Natural killer cell treated with Interleukin-12 subunit alpha and Interleukin-12 subunit beta and Interleukin-15 and Interleukin-18, amount 100 ng/mL, for 72 hours (primary cell): ENCODE measurements around the gene ZNF821. TPM values are rescaled to one million over a fixed set of nuclear protein-coding genes. Genes with fewer than 3 reads are reported as not detected.
"Not testable (repeated sequence)": the region's sequence is repeated elsewhere in the genome, so short reads cannot be mapped to it uniquely, and the experiment has no call there.

Source experiments
- ATAC-seq, 2 donors: fragments of 150-1000 bp; cut with Tn5 transposase in 1 of 2; sonication (Bioruptor Pico), chemical (Tn5 transposase) in 1 of 2; 2 replicates each; pipeline ENCODE4 v1.10.0; 2021
- DNase-seq: peaks from one replicate; pipeline ENCODE4 v3.0.0; 2022; ENCODE audit warnings: low spot score
- H3K27ac Mint-ChIP-seq, 2 donors: 1 replicate in 1 of 2; 2 replicates in 1 of 2; pipeline ENCODE4 v1.8.0; 2022; ENCODE audit warnings: mixed read lengths in 2 of 2, mild to moderate bottlenecking in 1 of 2, moderate library complexity in 1 of 2
- H3K27me3 Mint-ChIP-seq, 2 donors: 1 replicate in 1 of 2; 2 replicates in 1 of 2; pipeline ENCODE4 v1.8.0; 2022; ENCODE audit warnings: mixed read lengths in 2 of 2
- H3K36me3 Mint-ChIP-seq: one replicate; pipeline ENCODE4 v1.8.0; 2022; ENCODE audit warnings: mixed read lengths
- H3K4me1 Mint-ChIP-seq, 2 donors: 1 replicate in 1 of 2; 2 replicates in 1 of 2; pipeline ENCODE4 v1.8.0; 2022; ENCODE audit warnings: low read depth in 2 of 2, mixed read lengths in 2 of 2, mild to moderate bottlenecking in 1 of 2
- H3K4me3 Mint-ChIP-seq: one replicate; pipeline ENCODE4 v1.8.0; 2022; ENCODE audit warnings: mixed read lengths
- H3K9me3 Mint-ChIP-seq: 2 replicates; pipeline ENCODE4 v1.8.0; 2022; ENCODE audit warnings: mixed read lengths
- total RNA-seq, 2 donors: library from RNA; stranded (reverse); gene quantifications; one replicate each; pipeline ENCODE4 v1.2.3, GENCODE V29; 2022

The ZNF821 gene
- total RNA-seq, 2 donors from 2014 or later = 2.8 to 5.8 TPM

- DNase-seq (no peak), ATAC-seq (no peak)
- H3K27ac Mint-ChIP-seq = peak overlapping the region in 1 of 2 donors; percentile 84
- H3K4me3 Mint-ChIP-seq = no peak overlapping the region
- peaks cover 40% of the 10 kb centered on the region for H3K36me3 Mint-ChIP-seq
- no peaks in the 10 kb centered on the region for H3K27me3 Mint-ChIP-seq
- no peaks in the 10 kb centered on the region for H3K9me3 Mint-ChIP-seq
- H3K4me1 Mint-ChIP-seq = peaks cover 51 to 54% of the 10 kb centered on the region in 2 donors
Measured at GRCh38 chr16:71916397-71916920, 32.5 kb upstream of the ZNF821 start.

- no peak overlapping the region for H3K4me3 Mint-ChIP-seq
- H3K27ac Mint-ChIP-seq = peak overlapping the region; percentile 29 to 84
- H3K36me3 Mint-ChIP-seq = peaks cover 32% of the 10 kb centered on the region
- DNase-seq (no peak), ATAC-seq (no peak)
- no peaks in the 10 kb centered on the region for H3K9me3 Mint-ChIP-seq
- H3K4me1 Mint-ChIP-seq = peaks cover 48 to 53% of the 10 kb centered on the region in 2 donors
- H3K27me3 Mint-ChIP-seq = no peaks in the 10 kb centered on the region
Measured at GRCh38 chr16:71915350-71915749, 31.4 kb upstream of the ZNF821 start.

GRCh38 chr16:71914802-71915201 lies 30.8 kb upstream of the ZNF821 start:
- Mint-ChIP-seq H3K27ac (peak overlapping the region; percentile 29 to 84), H3K36me3 (peaks cover 29% of the 10 kb centered on the region), H3K27me3 (no peaks in the 10 kb centered on the region), H3K4me3 (no peak overlapping the region), H3K4me1 (peaks cover 53 to 55% of the 10 kb centered on the region in 2 donors), H3K9me3 (no peaks in the 10 kb centered on the region)
- DNase-seq = no peak
- ATAC-seq = no peak

DNA sequence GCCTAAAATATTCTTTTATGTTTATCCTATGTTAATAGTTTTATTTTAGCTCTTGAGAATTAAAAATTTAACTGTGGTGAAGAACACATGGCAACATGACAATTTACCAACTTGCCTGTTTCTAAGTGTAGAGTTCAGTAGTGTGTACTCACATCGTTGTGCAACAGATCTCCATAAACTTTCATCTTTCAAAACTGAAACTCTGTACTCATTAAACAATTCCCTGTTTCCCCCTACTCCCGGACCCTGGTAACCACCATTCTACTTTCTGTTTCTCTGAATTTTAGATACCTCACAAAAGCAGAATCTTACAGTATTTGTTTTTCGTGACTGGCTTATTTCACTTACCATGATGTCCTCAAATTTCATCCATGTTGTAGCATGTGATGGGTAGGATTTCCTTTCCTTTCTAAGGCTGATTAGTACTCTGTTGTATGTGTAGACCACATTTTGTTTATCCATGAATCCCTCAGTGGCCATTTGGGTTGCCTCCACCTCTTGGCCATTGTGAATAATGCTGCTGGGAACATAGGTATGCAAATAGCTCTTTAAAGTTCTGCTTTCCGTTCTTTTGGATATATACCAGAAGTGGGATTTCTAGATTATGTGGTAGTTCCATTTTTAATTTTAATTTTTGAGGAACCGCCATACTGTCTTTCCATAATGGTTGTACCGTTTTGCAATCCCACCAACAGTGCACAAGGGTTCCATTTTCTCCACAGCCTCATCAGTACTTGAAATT lies 28.7 kb upstream of the ZNF821 start:
- no peaks in the 10 kb centered on the region for H3K27me3 Mint-ChIP-seq
- H3K9me3 Mint-ChIP-seq = no peaks in the 10 kb centered on the region
- ATAC-seq (no peak), DNase-seq (no peak)
- H3K4me1 Mint-ChIP-seq = peaks cover 61 to 63% of the 10 kb centered on the region in 2 donors
- peak overlapping the region in 1 of 2 donors; percentile 4 for H3K27ac Mint-ChIP-seq
- peaks cover 16% of the 10 kb centered on the region for H3K36me3 Mint-ChIP-seq
- no peak overlapping the region for H3K4me3 Mint-ChIP-seq

- Mint-ChIP-seq H3K27ac (no peak overlapping the region), H3K36me3 (peaks cover 3% of the 10 kb centered on the region), H3K27me3 (no peaks in the 10 kb centered on the region), H3K4me1 (peaks cover 61 to 67% of the 10 kb centered on the region in 2 donors), H3K9me3 (no peaks in the 10 kb centered on the region), H3K4me3 (no peak overlapping the region)
- ATAC-seq = no peak
- DNase-seq = no peak
Measured at GRCh38 chr16:71911121-71911520, 27.1 kb upstream of the ZNF821 start.

DNA sequence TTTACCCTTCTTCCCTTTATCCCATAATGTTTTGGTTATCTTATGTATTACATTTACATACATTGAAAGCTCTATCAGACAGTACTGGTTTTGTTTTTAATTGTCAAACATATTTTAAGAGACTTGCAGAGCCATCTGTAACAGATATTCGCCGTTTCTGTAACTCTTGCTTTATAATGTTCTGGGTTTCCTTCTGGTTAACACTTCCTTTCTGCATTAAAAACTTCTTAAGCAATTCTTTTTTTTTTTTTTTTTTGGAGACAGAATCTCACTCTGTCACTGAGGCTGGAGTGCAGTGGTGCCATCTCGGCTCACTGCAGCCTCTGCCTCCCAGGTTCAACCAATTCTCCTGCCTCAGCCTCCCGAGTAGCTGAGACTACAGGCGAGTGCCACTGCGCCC lies 21.8 kb upstream of the ZNF821 start:
- not testable (repeated sequence) for H3K36me3 Mint-ChIP-seq, DNase-seq, H3K9me3 Mint-ChIP-seq, H3K27me3 Mint-ChIP-seq
- Mint-ChIP-seq H3K4me3 (peak overlapping the region; percentile 66), H3K4me1 (peaks cover 58 to 74% of the 10 kb centered on the region in 2 donors), H3K27ac (peak overlapping the region; percentile 45 to 55)
- ATAC-seq = peak; percentile 63 to 71

GRCh38 chr16:71904239-71904638 lies 20.3 kb upstream of the ZNF821 start:
- Mint-ChIP-seq H3K27ac (no peak overlapping the region), H3K27me3 (no peaks in the 10 kb centered on the region), H3K4me3 (peak overlapping the region; percentile 0)

GRCh38 chr16:71903608-71904007 lies 19.6 kb upstream of the ZNF821 start:
- Mint-ChIP-seq H3K4me3 (peak overlapping the region; percentile 0), H3K4me1 (peaks cover 51 to 69% of the 10 kb centered on the region in 2 donors), H3K36me3 (no peaks in the 10 kb centered on the region), H3K9me3 (no peaks in the 10 kb centered on the region), H3K27me3 (no peaks in the 10 kb centered on the region), H3K27ac (no peak overlapping the region)
- ATAC-seq = no peak
- DNase-seq = no peak

More at GRCh38 chr16:71904239-71904638, 20.3 kb upstream of the ZNF821 start:
- H3K36me3 Mint-ChIP-seq = no peaks in the 10 kb centered on the region
- DNase-seq (no peak), ATAC-seq (no peak)
- H3K4me1 Mint-ChIP-seq = peaks cover 56 to 75% of the 10 kb centered on the region in 2 donors
- H3K9me3 Mint-ChIP-seq = no peaks in the 10 kb centered on the region

DNA sequence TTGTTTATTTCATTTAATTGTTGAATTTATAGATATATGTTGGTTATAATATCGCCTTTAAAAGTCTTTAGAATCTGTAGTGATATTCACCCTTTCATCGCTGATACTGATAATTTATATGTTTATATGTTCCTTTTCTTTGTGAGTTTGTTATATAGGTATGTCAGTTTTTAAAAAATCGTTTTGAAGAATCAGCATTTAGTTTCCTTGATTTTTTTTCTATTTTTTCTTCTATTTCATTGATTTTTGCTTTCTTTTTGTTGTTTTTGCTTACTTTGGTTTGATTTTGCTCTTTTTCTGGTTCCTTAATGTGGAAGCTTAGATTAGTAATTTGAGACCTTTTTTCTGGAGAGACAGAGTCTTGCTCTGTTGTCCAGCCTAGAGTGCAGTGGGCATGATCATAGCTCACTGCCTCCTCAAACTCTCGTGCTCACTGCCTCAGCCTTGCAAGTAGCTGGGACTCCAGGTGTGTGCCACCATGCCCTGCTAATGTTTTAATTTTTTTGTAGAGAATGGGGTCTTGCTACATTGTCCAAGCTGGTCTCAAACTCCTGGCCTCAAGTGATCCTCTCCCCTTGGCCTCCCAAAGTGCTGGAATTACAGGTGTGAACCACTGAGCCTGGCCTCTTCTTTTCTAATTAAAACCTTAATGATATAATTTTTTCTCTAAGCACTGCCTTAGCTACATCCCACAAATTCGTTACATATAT lies 18.8 kb upstream of the ZNF821 start:
- peak overlapping the region; percentile 57 to 76 for H3K27ac Mint-ChIP-seq
- ATAC-seq (no peak), DNase-seq (no peak)
- no peaks in the 10 kb centered on the region for H3K9me3 Mint-ChIP-seq
- H3K27me3 Mint-ChIP-seq = no peaks in the 10 kb centered on the region
- peaks cover 46 to 62% of the 10 kb centered on the region in 2 donors for H3K4me1 Mint-ChIP-seq
- peak overlapping the region; percentile 49 for H3K4me3 Mint-ChIP-seq
- H3K36me3 Mint-ChIP-seq = no peaks in the 10 kb centered on the region

- H3K27me3 Mint-ChIP-seq = no peaks in the 10 kb centered on the region
- H3K9me3 Mint-ChIP-seq = no peaks in the 10 kb centered on the region
- no peak overlapping the region for H3K4me3 Mint-ChIP-seq
- H3K4me1 Mint-ChIP-seq = peaks cover 33 to 41% of the 10 kb centered on the region in 2 donors
- no peaks in the 10 kb centered on the region for H3K36me3 Mint-ChIP-seq
- DNase-seq (no peak), ATAC-seq (no peak)
- H3K27ac Mint-ChIP-seq = no peak overlapping the region
Measured at GRCh38 chr16:71899171-71899570, 15.2 kb upstream of the ZNF821 start.

- ATAC-seq (no peak), DNase-seq (no peak)
- peaks cover 26 to 27% of the 10 kb centered on the region in 2 donors for H3K4me1 Mint-ChIP-seq
- no peaks in the 10 kb centered on the region for H3K9me3 Mint-ChIP-seq
- peak overlapping the region; percentile 59 to 94 for H3K27ac Mint-ChIP-seq
- no peaks in the 10 kb centered on the region for H3K36me3 Mint-ChIP-seq
- peak overlapping the region; percentile 92 for H3K4me3 Mint-ChIP-seq
- H3K27me3 Mint-ChIP-seq = no peaks in the 10 kb centered on the region
Measured at GRCh38 chr16:71896764-71897368, 12.9 kb upstream of the ZNF821 start.

DNA sequence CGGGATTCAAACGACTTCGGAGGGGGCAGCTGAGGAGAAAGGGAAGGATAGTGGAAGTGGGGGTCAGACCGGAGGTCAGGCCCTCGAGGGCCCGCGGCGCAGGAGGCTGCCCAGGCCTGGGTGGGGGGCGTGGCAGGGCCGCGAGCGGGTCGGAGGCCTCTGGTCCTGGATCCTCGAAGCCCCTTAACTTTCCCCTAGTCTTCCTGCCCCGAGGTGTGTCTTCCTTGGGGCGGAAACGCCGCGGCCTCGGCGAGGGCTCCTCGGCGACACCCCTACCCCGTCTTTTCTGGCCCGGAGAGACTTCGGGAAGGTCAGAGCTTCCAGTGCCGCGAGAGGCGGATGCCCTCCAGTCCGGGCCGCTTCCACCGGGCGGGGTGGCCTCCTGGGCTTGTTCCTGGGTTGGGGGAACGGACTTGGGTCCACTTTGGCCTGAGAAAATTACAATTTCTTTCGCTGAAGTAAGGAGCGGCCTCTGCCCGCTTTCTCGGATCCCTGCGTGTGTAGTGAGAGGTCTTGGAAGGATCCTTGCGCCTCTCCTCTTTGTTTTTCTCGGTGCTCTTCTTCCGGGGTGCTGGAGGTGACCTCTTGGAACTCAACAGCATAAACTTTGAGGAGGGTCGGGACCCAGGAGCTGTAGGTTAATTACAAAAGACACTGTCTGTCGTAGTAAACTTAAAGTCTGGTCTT lies 11.8 kb upstream of the ZNF821 start:
- DNase-seq = peak; percentile 69
- Mint-ChIP-seq H3K4me1 (peaks cover 20% of the 10 kb centered on the region in 2 donors), H3K4me3 (peak overlapping the region; percentile 92), H3K36me3 (no peaks in the 10 kb centered on the region), H3K27me3 (no peaks in the 10 kb centered on the region), H3K9me3 (no peaks in the 10 kb centered on the region), H3K27ac (peak overlapping the region; percentile 78 to 94)
- ATAC-seq = peak; percentile 64 to 73

DNA sequence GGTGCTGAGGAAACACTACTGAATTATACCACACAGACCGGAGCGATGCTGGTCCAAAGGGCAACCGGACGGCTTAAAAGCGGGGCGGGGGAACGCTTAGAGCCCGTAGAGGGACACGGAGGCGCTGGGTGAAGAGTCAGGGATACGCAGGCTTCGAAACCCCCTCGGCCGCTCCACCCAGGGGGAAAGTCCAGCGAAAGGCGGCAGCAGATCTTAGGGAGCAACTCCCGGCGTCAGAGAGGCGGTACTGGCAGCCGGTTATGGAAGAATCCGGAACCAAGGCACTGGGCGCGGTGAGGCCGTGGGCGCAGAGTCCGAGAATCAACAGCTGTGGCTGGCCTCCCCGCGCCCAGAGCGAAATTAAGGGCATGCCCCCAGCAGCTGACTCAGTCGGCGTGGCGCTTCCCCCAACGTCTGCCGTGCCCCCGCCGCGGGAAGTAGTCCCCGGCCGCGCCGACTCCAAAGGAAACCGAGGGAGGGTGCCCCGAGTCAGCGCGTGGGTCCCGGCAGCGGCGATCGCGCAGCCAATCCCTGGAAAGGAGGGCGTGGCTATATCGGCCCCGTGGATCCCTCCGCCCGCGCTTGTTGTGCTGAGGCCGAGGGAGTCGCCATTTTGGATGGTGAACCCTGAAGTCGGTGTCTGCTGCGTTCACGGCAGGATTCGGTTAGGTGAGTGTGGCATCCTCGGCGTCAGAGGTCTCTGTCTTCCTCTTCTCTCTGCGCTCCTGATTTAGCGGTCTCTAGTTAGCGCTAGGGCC lies 11.1 kb upstream of the ZNF821 start, which contains the start of gene IST1:
Gene IST1 (plus strand): TSS at position 611 of the 758 bp plus-strand sequence. CDS start 20,110 bp downstream, outside the sequence.
- Mint-ChIP-seq H3K4me1 (peaks cover 13 to 14% of the 10 kb centered on the region in 2 donors), H3K36me3 (no peaks in the 10 kb centered on the region), H3K9me3 (no peaks in the 10 kb centered on the region), H3K4me3 (peak within 1 kb of the TSS; percentile 92), H3K27ac (peak within 1 kb of the TSS; percentile 78 to 94), H3K27me3 (no peaks in the 10 kb centered on the region)
- DNase-seq (peak; percentile 98), ATAC-seq (peak; percentile 97)
